NCI-H2107 treated with DMSO at 0.1 percent for 48 hours (cell line): ENCODE measurements around the gene GRIP1.
A peak's percentile ranks its signal among the peaks of the same experiment; 100 is the strongest.

Source experiments
- DNase-seq: peaks from one replicate; lab custom pipeline; 2025; ENCODE audit not compliant: unreplicated experiment; lab: John Stamatoyannopoulos, UW

Gene GRIP1

GRCh38 chr12:66461331-66461730 is 217.5 kb downstream of the GRIP1 start:
- DNase-seq, result no peak

DNA sequence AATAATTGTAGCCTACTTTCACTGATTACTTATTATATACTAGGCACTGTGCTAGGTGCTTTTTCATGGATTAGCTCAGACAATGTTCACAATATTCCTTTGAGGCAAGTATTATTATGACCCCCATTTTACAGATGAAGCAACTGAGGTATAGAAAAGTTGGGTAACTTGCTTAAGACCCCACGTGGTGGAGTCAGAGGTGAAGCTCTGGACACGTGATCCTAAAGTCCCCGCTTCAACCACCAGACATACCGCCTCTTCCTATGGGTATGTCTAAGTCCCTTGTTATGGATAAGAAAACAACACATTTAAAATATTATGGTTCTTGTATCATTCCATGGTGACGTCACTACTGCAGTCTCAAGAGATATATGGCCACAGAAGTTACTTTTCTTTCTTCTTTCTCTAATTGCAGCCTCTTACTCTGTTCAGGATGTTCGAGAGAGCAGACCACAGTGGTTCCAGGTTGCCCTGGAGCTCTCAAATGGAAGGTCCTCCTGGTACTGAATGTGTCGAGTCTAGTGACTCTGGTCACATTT is 218.9 kb downstream of the GRIP1 start:
- no peak for DNase-seq

DNA sequence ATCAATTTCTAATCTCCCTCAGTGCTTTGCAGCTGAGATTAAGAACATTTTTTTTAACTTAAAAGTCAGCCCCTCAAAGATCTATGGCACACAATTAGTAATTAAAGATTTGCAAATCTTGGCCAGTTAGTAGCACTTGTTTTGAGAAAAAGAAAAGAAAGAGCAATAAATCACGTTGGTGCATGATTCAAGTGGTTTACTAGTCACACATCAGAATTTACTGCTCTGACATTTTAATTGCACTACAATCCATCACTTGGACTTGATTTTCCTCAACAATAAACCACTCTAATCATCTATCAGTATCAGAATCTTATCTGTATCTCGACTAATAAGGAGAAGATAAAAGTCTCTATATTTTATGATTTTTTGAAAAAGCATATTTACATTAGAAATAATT is 222.3 kb downstream of the GRIP1 start:
- no peak for DNase-seq

GRCh38 chr12:66453844-66454243 is 225.0 kb downstream of the GRIP1 start:
- no peak for DNase-seq

GRCh38 chr12:66453120-66453519 is 225.8 kb downstream of the GRIP1 start:
- no peak for DNase-seq

DNA sequence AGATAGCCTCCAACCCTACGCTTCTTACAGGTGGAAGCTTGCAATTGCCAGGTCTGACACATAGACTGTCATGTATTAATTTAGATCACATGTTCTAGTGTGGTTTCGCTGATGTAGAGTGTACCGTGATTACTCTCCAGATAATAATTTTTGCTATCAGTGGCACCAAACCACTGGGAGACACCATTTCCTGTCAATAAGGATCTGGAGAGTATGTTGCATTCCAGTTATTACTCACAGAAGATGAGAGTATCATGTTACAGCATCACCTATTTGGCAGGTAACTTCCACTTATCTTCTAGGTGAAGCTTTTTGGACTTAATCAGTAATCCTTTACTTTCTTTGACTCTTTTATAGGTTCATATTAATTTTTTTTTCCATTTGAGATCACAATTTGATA is 229.3 kb downstream of the GRIP1 start:
- DNase-seq, result no peak

DNA sequence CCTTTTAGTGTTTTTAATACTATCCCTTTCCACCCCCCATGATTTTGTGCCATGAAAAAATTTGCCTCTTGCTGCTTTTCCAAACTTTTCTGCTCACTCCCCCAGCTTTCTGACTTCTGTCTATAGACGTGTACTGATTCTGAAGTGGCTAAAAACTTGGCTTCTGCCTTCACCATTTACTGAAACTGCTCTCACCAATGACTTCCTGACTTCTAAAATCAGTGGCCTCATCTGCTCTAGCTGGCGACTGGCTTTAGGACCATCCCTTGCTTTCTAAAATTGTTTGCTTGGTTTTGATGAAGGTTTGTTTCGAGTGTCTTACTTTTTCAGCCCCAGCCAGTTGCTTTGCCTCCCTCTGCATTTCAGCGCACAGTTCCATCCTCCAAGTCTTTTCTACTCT is 231.2 kb downstream of the GRIP1 start:
- no peak for DNase-seq

DNA sequence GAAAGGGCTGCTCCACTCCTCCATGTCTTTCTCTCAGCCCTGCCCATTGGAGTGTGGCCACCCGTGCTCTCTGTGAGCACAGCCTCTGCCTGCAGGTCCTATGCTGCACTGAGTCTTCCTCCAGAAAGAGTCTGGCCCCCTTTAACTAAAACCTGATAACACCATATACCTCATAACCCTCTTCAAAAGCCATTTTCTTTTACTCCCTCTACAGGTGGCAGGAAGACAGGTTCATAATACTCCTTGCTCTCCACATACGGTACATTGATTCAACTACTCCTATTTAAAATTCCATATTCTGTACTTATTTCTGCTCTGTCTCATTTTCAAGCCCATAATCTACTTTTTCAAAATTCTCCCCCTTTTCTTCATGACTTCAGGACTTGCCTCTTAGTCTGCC is 232.6 kb downstream of the GRIP1 start:
- DNase-seq, result no peak

DNA sequence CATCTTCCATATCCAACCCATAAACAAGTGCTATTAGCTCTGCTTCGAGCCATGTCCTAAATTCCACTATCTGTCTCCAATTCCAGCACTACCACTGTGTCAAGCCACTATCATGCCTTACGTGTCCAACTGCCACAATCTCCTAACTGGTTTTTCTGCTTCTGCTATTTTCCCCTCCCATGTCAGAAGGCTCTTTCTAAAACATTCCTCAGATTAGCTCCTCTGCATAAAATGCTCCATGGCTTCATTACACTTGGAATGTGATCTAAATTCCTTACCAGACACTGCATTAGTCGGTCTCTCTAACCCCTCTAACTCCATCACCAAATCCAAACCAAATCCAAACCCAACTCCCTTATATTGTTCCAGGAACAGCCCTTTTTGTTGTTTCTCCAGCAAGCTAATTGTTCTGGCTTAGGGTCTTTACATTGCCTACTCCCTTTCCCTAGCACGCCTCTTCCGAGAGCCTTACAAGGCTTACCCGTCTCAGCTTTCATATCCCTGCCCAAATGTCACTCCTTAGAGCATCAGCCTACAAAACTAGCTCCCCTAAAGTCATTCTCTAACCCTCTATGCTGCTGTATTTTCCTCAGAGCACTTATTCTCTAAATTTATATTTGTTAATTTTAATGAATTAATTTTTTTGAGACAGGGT is 236.8 kb downstream of the GRIP1 start:
- DNase-seq, result no peak

DNA sequence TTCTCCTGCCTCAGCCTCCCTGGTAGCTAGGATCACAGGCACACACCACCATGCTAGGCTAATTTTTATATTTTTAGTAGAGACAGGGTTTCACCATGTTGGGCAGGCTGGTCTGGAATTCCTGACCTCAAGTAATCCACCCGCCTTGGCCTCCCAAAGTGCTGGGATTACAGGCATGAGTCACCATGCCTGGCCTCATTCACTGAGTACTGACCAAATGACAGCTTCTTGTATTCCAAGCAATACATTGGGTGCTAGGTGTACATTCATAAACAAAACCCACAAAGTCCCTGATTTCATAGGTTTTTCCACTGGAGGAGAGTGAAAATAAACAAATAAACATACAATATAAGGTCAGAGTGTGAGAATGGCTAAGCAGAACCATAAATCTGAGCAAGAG is 240.3 kb downstream of the GRIP1 start:
- no peak for DNase-seq

DNA sequence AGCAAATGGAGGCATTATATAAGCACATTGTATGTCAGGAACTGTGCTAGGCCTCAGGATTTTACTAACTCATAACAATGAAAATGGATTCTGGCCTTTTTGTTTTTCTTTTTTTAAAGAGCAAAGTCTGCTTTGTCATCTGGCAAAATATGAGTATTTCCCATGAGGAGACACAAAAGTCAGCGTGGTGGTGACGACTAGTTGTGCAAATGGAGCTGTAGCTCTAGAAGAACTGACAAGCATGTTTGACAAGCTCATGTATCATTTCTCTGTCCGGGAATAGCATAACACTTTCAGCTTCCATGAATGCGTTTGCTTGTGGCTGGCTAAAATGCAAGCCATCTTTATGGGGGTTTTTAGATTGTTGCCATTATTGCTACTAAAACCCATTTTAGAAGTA is 248.8 kb downstream of the GRIP1 start:
- no peak for DNase-seq

DNA sequence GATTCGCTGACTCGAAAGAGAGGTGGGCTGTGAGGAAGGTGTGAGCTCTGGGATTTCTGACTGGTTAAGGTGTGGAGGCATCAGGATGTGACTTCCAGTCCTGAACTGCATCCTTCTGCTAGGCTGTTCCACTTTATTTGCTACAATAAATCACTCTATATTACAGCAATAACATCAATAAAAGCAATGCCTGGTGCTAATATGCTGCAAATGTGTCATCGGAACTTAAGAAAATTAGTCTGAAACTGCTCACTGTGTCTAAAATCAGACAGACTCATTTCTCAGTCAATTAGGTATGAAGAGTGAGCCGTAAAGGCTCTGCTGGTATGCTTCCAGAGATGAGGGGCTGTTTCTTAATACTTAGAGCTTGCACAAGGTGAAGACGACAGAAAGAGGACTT is 250.0 kb downstream of the GRIP1 start:
- no peak for DNase-seq

GRCh38 chr12:66428261-66428660 is 250.6 kb downstream of the GRIP1 start:
- DNase-seq, result no peak

- DNase-seq, result no peak
Observed at GRCh38 chr12:66426696-66427095, 252.2 kb downstream of the GRIP1 start.

GRCh38 chr12:66423266-66423665 is 255.6 kb downstream of the GRIP1 start:
- DNase-seq, result no peak

DNA sequence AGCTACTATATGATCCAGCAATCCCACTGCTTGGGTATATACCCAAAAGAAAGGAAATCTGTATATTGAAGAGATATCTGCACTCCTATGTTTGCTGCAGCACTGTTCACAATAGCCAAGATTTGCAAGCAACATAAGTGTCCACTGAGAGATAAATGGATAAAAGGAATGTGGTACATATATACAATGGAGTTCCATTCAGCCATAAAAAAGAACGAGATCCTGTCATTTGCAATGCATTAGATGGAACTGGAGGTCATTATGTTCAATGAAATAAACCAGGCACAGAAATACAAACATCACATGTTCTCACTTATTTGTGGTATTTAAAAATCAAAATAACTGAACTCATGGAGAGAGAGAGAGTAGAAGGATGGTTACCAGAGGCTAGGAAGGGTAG is 260.0 kb downstream of the GRIP1 start:
- no peak for DNase-seq

- DNase-seq, result no peak
Observed at GRCh38 chr12:66417217-66417616, 261.7 kb downstream of the GRIP1 start.

DNA sequence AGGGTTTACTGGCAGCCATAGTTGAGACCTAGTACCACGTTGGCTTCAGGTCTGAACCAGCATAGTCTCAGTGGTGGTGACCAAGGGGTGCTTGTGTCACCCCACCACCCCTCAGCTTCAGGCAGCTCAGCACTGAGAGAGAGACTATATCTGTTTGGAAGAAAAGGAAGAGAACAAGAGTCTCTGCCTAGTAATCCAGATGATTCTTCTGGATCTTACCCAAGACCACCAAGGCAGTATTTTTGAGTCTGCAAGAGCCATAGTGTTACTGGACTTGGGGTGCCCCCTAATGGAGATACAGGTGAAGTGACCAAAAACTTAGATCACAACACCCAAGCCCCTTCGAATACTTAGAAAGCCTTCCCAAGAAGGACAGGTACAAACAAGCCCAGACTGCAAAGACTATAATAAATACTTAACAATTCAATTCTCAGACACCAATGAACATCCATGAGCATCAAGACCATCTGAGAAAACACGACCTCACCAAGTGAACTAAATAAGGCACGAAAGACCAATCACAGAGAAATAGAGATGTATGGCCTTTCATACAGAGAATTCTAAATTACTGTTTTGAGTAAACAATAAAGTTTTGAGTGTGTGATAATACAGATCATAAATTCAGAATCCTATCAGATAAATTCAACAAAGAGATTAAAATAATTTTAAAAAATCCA is 269.5 kb downstream of the GRIP1 start:
- peak; percentile 13 for DNase-seq

DNA sequence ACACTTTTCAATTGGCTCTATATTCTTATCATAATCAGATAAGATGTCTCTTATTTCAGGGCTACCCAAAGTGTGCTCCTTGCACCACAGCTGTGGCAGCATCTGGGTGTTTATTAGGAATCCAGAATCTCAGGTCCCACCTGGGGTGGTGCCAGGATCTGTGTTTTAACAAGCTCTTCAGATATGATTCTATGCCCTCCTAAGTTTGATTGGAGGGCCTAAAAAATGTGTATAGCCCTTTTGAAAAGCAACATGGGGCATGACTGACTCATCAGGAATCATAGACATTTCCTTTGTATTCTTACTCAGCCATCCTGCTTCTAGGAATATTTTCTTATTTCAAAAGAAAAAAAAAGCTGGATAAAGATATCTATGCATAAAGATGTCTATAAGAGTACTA is 273.5 kb downstream of the GRIP1 start:
- DNase-seq, result no peak

DNA sequence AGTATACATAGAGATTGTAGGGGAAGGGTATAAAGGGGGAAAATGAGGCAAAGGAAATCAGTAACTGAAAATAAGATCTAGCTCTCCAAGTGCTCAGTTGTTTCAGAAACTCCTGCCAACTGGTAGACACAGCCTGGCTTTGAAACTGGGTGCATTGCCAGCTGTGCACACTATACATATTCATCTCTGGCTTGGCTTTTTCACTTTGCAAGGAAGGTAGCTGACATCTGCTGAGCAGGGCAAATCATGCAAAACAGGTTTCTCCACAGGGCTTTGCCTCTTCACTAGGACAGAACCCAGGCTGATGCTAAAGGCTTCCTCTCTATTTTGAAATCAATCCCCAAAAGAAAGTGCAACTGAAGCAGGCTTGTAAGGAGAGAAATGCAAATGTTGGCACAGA is 275.1 kb downstream of the GRIP1 start:
- no peak for DNase-seq

DNA sequence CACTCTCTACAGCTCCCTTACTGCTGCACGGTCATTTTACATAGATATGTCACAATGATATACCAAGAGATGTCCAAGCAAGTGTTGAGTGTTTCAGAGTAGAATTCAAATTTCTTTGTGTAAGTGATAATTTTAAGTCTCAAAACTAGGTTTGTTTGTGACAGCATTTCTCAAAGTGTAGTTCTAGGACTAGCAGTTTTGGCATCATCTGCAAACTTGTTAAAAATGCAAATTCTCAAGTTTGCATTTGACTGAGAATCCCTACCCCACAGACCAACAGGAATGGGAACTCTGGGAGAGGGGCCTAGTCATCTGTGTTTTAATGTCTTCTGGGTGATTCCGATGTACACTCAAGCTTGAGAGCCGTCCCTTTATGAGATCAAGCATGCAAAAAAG is 279.0 kb downstream of the GRIP1 start:
- DNase-seq, result no peak

DNA sequence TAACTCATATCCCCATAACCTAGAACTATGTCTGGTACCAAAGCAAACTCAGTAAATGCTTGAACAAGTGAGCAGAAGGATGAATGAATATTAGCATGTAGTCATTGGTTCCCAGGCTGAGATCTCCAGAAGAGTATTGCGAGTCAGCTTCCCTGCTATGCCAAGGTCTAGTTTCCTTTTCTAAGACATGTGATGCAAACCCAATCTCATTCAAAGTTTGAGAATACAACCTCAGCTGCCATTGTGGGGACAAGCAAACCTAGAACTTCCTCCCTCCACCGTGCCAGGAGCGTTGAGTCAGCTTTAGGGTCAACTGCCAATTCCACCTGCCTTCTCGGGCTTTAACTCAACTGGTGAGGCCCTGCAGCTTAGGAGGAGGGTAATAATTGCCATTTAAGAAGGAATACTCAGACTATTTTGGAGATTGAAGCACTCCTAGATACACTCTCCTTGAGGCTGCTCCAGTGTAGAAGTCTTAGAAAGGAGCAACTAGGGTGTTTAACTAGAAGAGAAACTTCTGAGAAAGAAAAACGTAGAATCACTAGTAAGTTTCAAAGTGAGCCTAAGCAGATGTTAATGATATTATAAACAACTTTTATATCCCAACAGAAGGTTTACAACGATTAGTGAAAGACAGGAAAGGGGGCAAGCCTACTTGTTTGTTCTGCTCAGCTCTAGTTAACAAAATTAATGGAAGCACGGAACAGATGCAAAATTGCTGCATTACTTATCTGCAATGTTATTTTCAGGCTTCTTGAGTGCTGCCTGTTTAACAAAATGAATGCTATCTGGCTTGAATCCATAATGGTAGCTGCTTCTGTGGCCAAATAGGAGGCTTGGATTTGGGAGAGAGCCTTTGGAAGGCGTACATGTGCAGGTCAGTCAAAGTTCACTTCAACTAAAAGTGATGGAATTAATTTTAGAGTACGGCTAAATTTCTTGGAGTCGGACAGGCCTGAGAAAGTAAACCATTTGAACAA is 279.7 kb downstream of the GRIP1 start:
- no peak for DNase-seq
